ENCODE data around the gene ZSWIM4.

Gene ZSWIM4

GRCh38 chr19:13825489-13826441, 30.5 kb downstream of the ZSWIM4 start:
- POLR2A ChIA-PET, result interaction anchor here (0.7 kb wide), 2 partner anchors 8 to 14 kb away, joined by 3 read pairs; no protein-coding TSS in a partner anchor
- CTCF ChIA-PET, result interaction anchor here (1.5 to 2.1 kb wide), 2 partner anchors 9 to 36 kb away, joined by 5 to 6 read pairs; no protein-coding TSS in a partner anchor
- Histone ChIP-seq H3K4me1 (ENCODE audit: control extremely low read depth in 1 of 4, control insufficient read depth in 4 of 4, insufficient read depth in 4 of 4, low read length in 3 of 4) (no peaks in the 10 kb centered on the region), H3K27ac (ENCODE audit: insufficient read depth in 1 of 2, low read depth in 1 of 2, low read length in 2 of 2, poor library complexity in 1 of 2, severe bottlenecking in 2 of 2) (no peak overlapping the region), H3K4me3 (ENCODE audit: control insufficient read depth in 1 of 7, extremely low read depth in 1 of 7, insufficient read depth in 4 of 7, low read depth in 2 of 7, low read length in 6 of 7) (no peak overlapping the region), H3K27me3 (replicated peaks in 2 of 5; ENCODE audit: control insufficient read depth in 4 of 5, insufficient read depth in 5 of 5, low read length in 4 of 5) (no peaks in the 10 kb centered on the region), H3K9me3 (ENCODE audit: control extremely low read depth in 1 of 5, control insufficient read depth in 4 of 5, insufficient read depth in 2 of 5, low read depth in 1 of 5, low read length in 4 of 5) (no peaks in the 10 kb centered on the region), H3K36me3 (ENCODE audit: control insufficient read depth in 4 of 4, insufficient read depth in 4 of 4, low read length in 3 of 4) (peaks cover 4 to 52% (median 13%) of the 10 kb centered on the region in 4 experiments)
- peak in 2 of 3 donors; percentile 29 to 40 for DNase-seq
- 98% methylated on average over 29 of the region's 30 CpGs for WGBS (ENCODE audit: insufficient coverage)

GRCh38 chr19:13826652-13827235, 31.5 kb downstream of the ZSWIM4 start:
- no peak overlapping the region for H3K27ac ChIP-seq (ENCODE audit: insufficient read depth in 1 of 2, low read depth in 1 of 2, low read length in 2 of 2, poor library complexity in 1 of 2, severe bottlenecking in 2 of 2)
- H3K4me1 ChIP-seq (ENCODE audit: control extremely low read depth in 1 of 4, control insufficient read depth in 4 of 4, insufficient read depth in 4 of 4, low read length in 3 of 4), result no peaks in the 10 kb centered on the region
- no peaks in the 10 kb centered on the region for H3K27me3 ChIP-seq (replicated peaks in 2 of 5; ENCODE audit: control insufficient read depth in 4 of 5, insufficient read depth in 5 of 5, low read length in 4 of 5)
- peaks cover 4 to 54% (median 12%) of the 10 kb centered on the region in 4 experiments for H3K36me3 ChIP-seq (ENCODE audit: control insufficient read depth in 4 of 4, insufficient read depth in 4 of 4, low read length in 3 of 4)
- ChIA-PET POLR2A (interaction anchor here (0.7 to 1.0 kb wide), 3 partner anchors 36 to 45 kb away, joined by 3 to 4 read pairs (median 3); no protein-coding TSS in a partner anchor), CTCF (interaction anchor here (1.5 to 2.1 kb wide), 3 partner anchors 10 to 43 kb away, joined by 5 to 8 read pairs (median 6); no protein-coding TSS in a partner anchor)
- WGBS (ENCODE audit: insufficient coverage), result 98% methylated on average over 8 of the region's 9 CpGs
- no peak overlapping the region for H3K4me3 ChIP-seq (ENCODE audit: control insufficient read depth in 1 of 7, extremely low read depth in 1 of 7, insufficient read depth in 4 of 7, low read depth in 2 of 7, low read length in 6 of 7)
- no peaks in the 10 kb centered on the region for H3K9me3 ChIP-seq (ENCODE audit: control extremely low read depth in 1 of 5, control insufficient read depth in 4 of 5, insufficient read depth in 2 of 5, low read depth in 1 of 5, low read length in 4 of 5)
- no peak for DNase-seq

- POLR2A ChIA-PET, result interaction anchor here (0.6 to 1.1 kb wide), 5 partner anchors 9 to 36 kb away, joined by 3 to 4 read pairs (median 3); partner anchors contain the start of gene ZSWIM4
- H3K4me1 ChIP-seq (ENCODE audit: control extremely low read depth in 1 of 4, control insufficient read depth in 4 of 4, insufficient read depth in 4 of 4, low read length in 3 of 4), result no peaks in the 10 kb centered on the region
These were observed 32.4 kb downstream of the ZSWIM4 start for GRCh38 chr19:13827656-13828055.

GRCh38 chr19:13830114-13830740, 35.0 kb downstream of the ZSWIM4 start:
- DNase-seq, result peak in 2 of 3 donors; percentile 65 to 68
- H3K4me3 ChIP-seq (ENCODE audit: control insufficient read depth in 1 of 7, extremely low read depth in 1 of 7, insufficient read depth in 4 of 7, low read depth in 2 of 7, low read length in 6 of 7), result no peak overlapping the region
- no peak overlapping the region for H3K27ac ChIP-seq (ENCODE audit: insufficient read depth in 1 of 2, low read depth in 1 of 2, low read length in 2 of 2, poor library complexity in 1 of 2, severe bottlenecking in 2 of 2)
- 97% methylated on average over 47 of the region's 47 CpGs for WGBS (ENCODE audit: insufficient coverage)
- no peaks in the 10 kb centered on the region for H3K9me3 ChIP-seq (ENCODE audit: control extremely low read depth in 1 of 5, control insufficient read depth in 4 of 5, insufficient read depth in 2 of 5, low read depth in 1 of 5, low read length in 4 of 5)
- peaks cover 5 to 24% (median 20%) of the 10 kb centered on the region in 4 experiments for H3K4me1 ChIP-seq (ENCODE audit: control extremely low read depth in 1 of 4, control insufficient read depth in 4 of 4, insufficient read depth in 4 of 4, low read length in 3 of 4)
- peaks cover 0 to 53% (median 17%) of the 10 kb centered on the region in 4 experiments for H3K36me3 ChIP-seq (ENCODE audit: control insufficient read depth in 4 of 4, insufficient read depth in 4 of 4, low read length in 3 of 4)
- CTCF ChIA-PET, result interaction anchor here (1.1 to 1.3 kb wide), 2 partner anchors 33 to 46 kb away, joined by 3 to 5 read pairs; no protein-coding TSS in a partner anchor
- no peaks in the 10 kb centered on the region for H3K27me3 ChIP-seq (replicated peaks in 2 of 5; ENCODE audit: control insufficient read depth in 4 of 5, insufficient read depth in 5 of 5, low read length in 4 of 5)
- POLR2A ChIA-PET, result no interaction called here

More at GRCh38 chr19:13827656-13828055, 32.4 kb downstream of the ZSWIM4 start:
- WGBS (ENCODE audit: insufficient coverage), result 85% methylated on average over 2 of the region's 4 CpGs
- no peak for DNase-seq
- Histone ChIP-seq H3K27me3 (replicated peaks in 2 of 5; ENCODE audit: control insufficient read depth in 4 of 5, insufficient read depth in 5 of 5, low read length in 4 of 5) (no peaks in the 10 kb centered on the region), H3K9me3 (ENCODE audit: control extremely low read depth in 1 of 5, control insufficient read depth in 4 of 5, insufficient read depth in 2 of 5, low read depth in 1 of 5, low read length in 4 of 5) (no peaks in the 10 kb centered on the region), H3K4me3 (ENCODE audit: control insufficient read depth in 1 of 7, extremely low read depth in 1 of 7, insufficient read depth in 4 of 7, low read depth in 2 of 7, low read length in 6 of 7) (no peak overlapping the region), H3K27ac (ENCODE audit: insufficient read depth in 1 of 2, low read depth in 1 of 2, low read length in 2 of 2, poor library complexity in 1 of 2, severe bottlenecking in 2 of 2) (no peak overlapping the region), H3K36me3 (ENCODE audit: control insufficient read depth in 4 of 4, insufficient read depth in 4 of 4, low read length in 3 of 4) (peaks cover 4 to 54% (median 12%) of the 10 kb centered on the region in 4 experiments)
- CTCF ChIA-PET, result interaction anchor here (0.7 to 1.7 kb wide), 7 partner anchors 8 to 236 kb away, joined by 3 to 8 read pairs (median 5); no protein-coding TSS in a partner anchor

GRCh38 chr19:13830741-13831536, 35.7 kb downstream of the ZSWIM4 start:
- ChIA-PET POLR2A (no interaction called here), CTCF (interaction anchor here (1.1 kb wide), 1 partner anchor 32 kb away, joined by 5 read pairs; no protein-coding TSS in a partner anchor)
- Histone ChIP-seq H3K4me1 (ENCODE audit: control extremely low read depth in 1 of 4, control insufficient read depth in 4 of 4, insufficient read depth in 4 of 4, low read length in 3 of 4) (peaks cover 5 to 31% (median 27%) of the 10 kb centered on the region in 4 experiments), H3K9me3 (ENCODE audit: control extremely low read depth in 1 of 5, control insufficient read depth in 4 of 5, insufficient read depth in 2 of 5, low read depth in 1 of 5, low read length in 4 of 5) (no peaks in the 10 kb centered on the region), H3K4me3 (ENCODE audit: control insufficient read depth in 1 of 7, extremely low read depth in 1 of 7, insufficient read depth in 4 of 7, low read depth in 2 of 7, low read length in 6 of 7) (no peak overlapping the region), H3K36me3 (ENCODE audit: control insufficient read depth in 4 of 4, insufficient read depth in 4 of 4, low read length in 3 of 4) (peaks cover 0 to 51% (median 19%) of the 10 kb centered on the region in 4 experiments), H3K27ac (ENCODE audit: insufficient read depth in 1 of 2, low read depth in 1 of 2, low read length in 2 of 2, poor library complexity in 1 of 2, severe bottlenecking in 2 of 2) (no peak overlapping the region), H3K27me3 (replicated peaks in 2 of 5; ENCODE audit: control insufficient read depth in 4 of 5, insufficient read depth in 5 of 5, low read length in 4 of 5) (no peaks in the 10 kb centered on the region)
- peak in 2 of 3 donors; percentile 82 to 84 for DNase-seq
- 97% methylated on average over 23 of the region's 32 CpGs for WGBS (ENCODE audit: insufficient coverage)

Measured in common myeloid progenitor, CD34-positive (primary cell).